HG03565 (cell line): ENCODE measurements around the gene TMEM45B.
"Not testable (repeated sequence)": the region's sequence is repeated elsewhere in the genome, so short reads cannot be mapped to it uniquely, and the experiment has no call there.

Experiments used
- ATAC-seq: cut with Tn5 transposase; IDR thresholded peaks from one replicate; pipeline ENCODE4 v1.9.1; 2021; ENCODE audit warnings: mild to moderate bottlenecking, moderate library complexity; ENCODE audit not compliant: unreplicated experiment

Gene TMEM45B

DNA sequence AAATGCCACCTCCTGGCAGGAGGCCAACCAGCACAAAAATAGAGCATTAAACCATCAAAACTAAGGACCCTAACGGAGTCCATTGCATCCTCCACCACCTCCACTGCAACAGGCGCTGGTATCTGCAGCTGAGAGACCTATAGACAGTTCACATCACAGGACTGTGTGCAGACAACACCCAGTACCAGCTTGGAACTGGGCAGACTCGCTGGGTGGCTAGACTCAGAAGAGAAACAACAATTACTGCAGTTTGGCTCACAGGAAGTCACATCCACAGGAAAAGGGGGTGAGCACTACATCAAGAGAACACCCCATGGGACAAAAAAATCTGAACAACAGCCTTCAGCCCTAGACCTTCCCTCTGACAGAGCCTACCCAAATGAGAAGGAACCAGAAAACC is 11.6 kb upstream of the TMEM45B start:
- ATAC-seq, result no peak

DNA sequence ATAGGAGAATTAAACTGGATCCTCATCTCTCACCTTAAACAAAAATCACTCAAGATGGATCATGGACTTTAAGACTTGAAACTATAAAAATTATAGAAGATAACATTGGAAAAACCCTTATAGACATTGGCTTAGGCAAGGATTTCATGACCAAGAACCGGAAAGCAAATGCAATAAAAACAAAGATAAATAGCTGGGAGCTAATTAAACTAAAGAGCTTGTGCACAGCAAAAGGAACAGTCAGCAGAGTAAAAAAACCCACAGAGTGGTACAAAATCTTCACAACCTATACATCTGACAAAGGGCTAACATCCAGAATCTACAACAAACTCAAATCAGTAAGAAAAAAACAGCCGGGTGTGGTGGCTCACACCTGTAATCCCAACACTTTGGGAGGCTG is 7.4 kb upstream of the TMEM45B start:
- not testable (repeated sequence) for ATAC-seq

- ATAC-seq, result no peak
Measured at GRCh38 chr11:129813231-129813791, 2.3 kb upstream of the TMEM45B start.

DNA sequence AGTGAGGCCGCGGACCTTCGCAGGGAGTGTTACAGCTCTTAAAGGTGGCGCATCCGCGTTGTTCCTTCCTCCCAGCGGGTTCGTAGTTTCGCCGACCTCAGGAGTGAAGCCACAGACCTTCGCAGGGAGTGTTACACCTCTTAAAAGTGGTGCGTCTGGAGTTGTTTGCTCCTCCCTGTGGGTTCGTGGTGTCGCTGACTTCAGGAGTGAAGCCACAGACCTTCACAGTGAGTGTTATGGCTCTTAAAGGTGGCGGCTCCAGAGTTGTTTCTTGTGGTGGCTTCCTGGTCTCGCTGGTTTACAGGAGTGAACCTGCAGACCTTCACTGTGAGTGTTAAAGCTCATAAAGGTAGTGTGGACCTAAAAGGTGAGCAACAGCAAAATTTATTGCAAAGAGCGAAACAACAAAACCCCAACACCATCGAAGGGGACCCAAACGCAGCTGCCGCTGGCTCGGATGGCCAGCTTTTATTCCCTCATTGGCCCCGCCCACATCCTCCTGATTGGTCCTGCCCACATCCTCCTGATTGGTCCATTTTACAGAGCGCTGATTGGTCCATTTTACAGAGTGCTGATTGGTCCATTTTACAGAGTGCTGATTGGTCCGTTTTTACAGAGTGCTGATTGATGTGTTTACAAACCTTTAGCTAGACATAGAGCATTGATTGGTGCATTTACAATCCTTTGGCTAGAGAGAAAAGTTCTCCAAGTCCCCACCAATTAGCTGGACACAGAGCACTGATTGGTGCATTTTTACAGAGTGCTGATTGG is 1.2 kb upstream of the TMEM45B start:
- no peak for ATAC-seq

DNA sequence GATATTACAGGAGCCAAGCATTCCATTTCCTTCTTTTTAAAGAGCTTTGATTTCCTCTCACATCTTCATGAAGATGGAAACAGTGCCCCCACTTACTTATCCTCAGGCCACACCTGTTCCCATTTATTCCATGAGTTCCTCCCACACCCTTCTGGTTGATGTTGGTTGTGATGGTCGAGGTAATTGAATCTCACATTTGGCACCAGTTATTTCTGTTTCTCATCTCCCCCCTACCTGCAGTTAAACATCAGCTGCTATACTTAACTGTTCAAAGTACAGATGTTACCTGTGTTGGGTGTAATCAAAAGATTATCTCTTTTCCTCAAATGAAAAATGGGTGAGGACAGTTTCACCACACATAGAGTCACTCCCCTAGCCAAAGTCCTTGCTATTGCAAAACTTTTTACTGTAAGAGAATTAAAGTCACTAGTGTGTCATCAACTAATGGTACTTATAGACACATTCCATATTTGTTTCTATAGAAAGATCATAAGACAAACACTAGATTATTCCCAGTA is 1.9 kb downstream of the TMEM45B start:
- ATAC-seq, result no peak

DNA sequence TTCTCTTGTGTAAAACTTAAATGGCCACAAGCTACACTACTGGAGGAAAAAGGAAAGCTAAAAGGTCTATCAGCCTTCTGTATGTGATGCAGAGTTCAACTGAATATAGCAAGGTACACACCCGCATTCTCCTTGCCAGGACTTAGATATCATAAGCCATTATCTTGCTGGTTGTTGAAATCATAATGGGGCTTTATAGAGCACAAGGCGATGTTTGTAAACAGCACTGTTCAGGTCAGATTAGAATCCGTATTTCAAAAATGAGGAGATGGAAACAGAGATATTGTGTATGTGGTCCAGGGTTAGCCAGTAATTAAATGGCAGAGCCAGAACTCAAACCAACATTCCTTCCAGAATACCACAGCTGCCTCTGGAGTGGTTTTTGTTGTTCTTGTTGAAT is 2.6 kb downstream of the TMEM45B start:
- ATAC-seq, result not testable (repeated sequence)

DNA sequence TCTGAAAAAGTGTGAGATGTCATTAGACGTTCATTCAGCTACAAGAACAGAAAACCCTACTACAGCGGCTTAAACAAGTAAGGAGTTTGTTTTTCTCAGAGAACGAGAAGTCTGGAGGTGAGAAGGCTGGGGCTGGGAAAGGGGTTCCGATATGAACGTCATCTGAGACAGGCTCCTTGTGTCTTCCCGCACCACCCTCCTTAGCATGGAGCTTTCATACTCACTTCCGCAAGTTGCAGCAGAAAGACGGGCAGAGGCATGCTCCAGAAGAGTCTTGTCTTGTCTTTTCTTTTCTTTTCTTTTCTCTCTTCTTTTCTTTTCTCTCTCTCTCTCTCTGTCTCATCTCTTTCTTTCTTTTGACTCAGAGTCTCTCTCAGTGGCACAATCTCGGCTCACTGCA is 3.6 kb downstream of the TMEM45B start:
- ATAC-seq, result no peak

- ATAC-seq, result not testable (repeated sequence)
Measured at GRCh38 chr11:129820228-129820627, 4.6 kb downstream of the TMEM45B start.

DNA sequence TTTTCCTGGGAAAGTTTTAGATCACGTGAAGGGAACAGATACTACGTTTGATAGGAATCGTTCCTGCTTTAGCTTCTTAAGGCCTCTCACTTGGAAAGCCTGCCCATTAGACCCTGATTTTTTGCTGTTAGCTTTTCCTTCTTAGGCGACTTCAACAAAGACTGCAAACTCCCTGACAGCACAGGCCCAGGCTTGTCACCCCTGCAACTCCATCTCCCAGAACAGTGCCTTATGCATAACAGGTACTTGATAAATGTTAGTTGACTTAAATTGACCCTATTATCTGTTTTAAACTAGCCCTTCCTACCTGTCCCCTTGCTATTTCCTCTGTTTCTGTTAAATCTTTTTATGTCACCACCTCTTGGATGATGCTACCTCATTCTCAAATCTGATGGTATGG is 7.6 kb downstream of the TMEM45B start:
- ATAC-seq, result not testable (repeated sequence)

DNA sequence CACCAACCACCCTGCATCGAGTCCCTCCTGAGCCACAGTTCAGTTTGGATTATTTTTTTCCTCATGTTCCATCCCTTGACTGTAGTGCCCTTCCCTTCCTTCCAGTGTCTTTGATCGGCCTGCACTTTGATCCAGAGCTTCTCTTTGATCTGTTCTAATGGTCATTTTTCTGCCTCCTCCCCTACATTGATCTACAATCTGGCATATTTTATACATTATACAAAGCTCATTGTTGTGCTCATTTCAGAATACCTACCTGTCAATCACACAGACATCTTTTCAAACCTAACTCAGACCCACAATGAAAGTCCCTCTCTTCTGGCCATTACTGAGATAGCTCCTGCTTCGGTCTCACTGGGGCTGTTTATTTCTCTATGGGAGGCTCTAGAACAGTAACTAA is 8.2 kb downstream of the TMEM45B start:
- not testable (repeated sequence) for ATAC-seq

GRCh38 chr11:129825380-129825779 is 9.7 kb downstream of the TMEM45B start:
- no peak for ATAC-seq

DNA sequence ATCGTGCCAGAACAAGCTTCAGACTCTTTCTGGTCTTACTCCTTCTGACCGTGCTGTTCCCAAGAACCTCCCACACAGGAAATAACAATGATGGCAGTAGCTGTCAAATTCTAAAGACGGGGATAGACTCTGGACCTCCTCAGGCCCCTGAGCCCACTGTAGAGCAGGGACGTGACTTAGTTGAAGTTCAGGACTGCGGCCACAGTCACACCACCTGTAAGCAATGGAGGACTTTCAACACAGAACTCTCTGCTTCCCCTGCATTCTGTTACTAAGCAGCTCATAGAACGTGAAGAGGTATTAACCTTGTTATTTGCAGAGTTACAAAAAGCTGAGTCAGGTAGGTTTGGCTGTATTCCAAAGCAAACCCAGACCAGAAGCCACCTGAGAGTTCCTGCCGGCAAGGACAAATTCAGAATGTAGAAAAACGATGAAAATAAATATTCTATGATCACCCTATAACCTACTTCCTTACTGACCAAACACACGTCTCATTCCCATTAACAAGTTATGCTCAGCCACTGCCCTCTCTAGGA is 12.7 kb downstream of the TMEM45B start:
- ATAC-seq, result no peak

- ATAC-seq, result not testable (repeated sequence)
Measured at GRCh38 chr11:129829497-129829896, 13.8 kb downstream of the TMEM45B start.

GRCh38 chr11:129831227-129831626 is 15.6 kb downstream of the TMEM45B start:
- not testable (repeated sequence) for ATAC-seq

GRCh38 chr11:129833260-129833659 is 17.6 kb downstream of the TMEM45B start:
- ATAC-seq, result not testable (repeated sequence)

- ATAC-seq, result not testable (repeated sequence)
Measured at GRCh38 chr11:129836423-129836891, 20.8 kb downstream of the TMEM45B start.

DNA sequence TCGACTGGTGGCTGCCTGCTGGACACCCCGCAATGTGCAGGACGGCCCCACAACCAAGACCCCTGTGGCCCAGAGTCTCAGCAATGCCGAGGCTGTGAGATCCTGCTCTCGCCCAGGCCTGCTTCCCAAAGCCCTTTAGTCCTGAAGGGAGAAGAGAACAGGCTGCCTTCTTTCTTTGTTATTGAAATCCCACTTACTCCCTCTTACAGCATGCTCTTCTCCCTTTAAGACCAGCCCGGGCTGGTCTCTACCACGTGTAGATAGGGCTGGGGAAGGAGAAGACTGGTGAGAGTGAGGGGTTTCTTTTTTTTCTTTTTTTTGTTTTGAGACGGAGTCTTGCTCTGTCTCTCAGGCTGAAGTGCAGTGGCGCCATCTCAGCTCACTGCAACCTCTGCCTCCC is 21.3 kb downstream of the TMEM45B start:
- ATAC-seq, result no peak

DNA sequence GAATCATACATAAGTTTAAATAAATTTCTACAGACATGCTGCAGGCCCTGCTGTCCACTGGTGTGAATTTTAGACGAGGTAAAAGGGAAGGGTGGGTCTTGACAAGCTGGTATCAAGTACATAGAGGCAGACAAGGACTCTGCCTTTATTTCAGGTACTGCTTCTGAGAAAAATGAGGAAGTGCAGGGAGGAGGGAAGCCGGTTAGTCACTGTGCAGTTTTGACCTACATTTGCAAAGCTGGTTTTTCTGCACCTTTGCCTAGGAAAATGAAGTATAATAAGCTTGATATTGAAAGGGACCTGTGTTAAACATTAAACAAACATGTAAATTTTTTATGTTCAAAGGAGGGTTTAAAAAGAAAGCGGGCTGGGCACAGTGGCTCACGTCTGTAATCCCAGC is 24.6 kb downstream of the TMEM45B start:
- ATAC-seq, result no peak

DNA sequence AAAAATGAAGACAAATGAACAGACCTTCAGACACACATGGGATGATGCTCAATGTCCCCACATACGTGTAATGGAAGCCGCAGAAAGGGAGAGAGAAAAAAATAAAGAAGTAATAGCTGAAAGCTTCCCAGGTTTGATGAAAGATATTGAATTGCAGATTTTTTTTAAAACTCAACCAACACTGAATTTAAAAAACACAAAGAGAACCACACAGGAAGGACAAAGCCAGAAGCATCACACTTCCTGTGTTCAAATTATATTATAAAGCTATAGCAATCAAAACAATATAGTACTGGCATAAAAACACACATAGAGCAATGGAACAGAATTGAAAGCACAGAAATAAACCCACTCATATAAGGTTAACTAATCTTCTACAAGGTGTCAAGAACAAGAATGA is 26.5 kb downstream of the TMEM45B start:
- no peak for ATAC-seq

- ATAC-seq, result no peak
Measured at GRCh38 chr11:129846508-129847335, 31.1 kb downstream of the TMEM45B start.

DNA sequence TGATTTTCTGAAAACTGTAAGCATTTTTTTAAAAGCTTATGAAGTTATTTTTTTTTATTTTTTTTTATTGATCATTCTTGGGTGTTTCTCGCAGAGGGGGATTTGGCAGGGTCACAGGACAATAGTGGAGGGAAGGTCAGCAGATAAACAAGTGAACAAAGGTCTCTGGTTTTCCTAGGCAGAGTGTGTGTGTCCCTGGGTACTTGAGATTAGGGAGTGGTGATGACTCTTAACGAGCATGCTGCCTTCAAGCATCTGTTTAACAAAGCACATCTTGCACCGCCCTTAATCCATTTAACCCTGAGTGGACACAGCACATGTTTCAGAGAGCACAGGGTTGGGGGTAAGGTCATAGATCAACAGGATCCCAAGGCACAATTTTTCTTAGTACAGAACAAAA is 31.7 kb downstream of the TMEM45B start:
- not testable (repeated sequence) for ATAC-seq
